Osteoblast (primary cell): ENCODE measurements around the gene ABCA13. TPM values are rescaled to one million over a fixed set of nuclear protein-coding genes. Genes with fewer than 3 reads are reported as not detected.

Experiments
- DNase-seq: peaks from one replicate; pipeline ENCODE4 v3.0.0; 2011; ENCODE audit warnings: low spot score, mixed read lengths; ENCODE audit not compliant: insufficient read length; ENCODE audit errors: missing footprints
- H2AFZ ChIP-seq: 2 replicates; pipeline ENCODE4 v1.6.0; 2011; ENCODE audit warnings: mild to moderate bottlenecking, low read length
- H3K27ac ChIP-seq: 2 replicates; pipeline ENCODE4 v1.5.1; 2011; ENCODE audit warnings: mild to moderate bottlenecking, low read depth, low read length, moderate library complexity
- H3K27me3 ChIP-seq: 2 replicates; pipeline ENCODE4 v1.6.0; 2012; ENCODE audit warnings: mild to moderate bottlenecking, control low read depth, inconsistent platforms, low read length, moderate library complexity; ENCODE audit not compliant: insufficient read depth
- H3K36me3 ChIP-seq: 2 replicates; pipeline ENCODE4 v1.5.1; 2011; ENCODE audit warnings: mild to moderate bottlenecking, low read length, control low read depth, moderate library complexity; ENCODE audit not compliant: insufficient read depth
- H3K4me1 ChIP-seq: 2 replicates; pipeline ENCODE4 v1.5.1; 2011; ENCODE audit warnings: mild to moderate bottlenecking, low read length, control low read depth, moderate library complexity; ENCODE audit not compliant: insufficient read depth
- H3K4me2 ChIP-seq: 2 replicates; pipeline ENCODE4 v1.6.0; 2011; ENCODE audit warnings: mild to moderate bottlenecking, low read length; ENCODE audit not compliant: insufficient read depth
- H3K4me3 ChIP-seq: fragments of 200-600 bp; sonication (generic); 3 replicates; pipeline ENCODE4 v1.5.1; 2012; ENCODE audit warnings: mild to moderate bottlenecking, low read length, inconsistent platforms; ENCODE audit not compliant: insufficient read depth
- H3K79me2 ChIP-seq: 2 replicates; pipeline ENCODE4 v1.6.0; 2012; ENCODE audit warnings: mild to moderate bottlenecking, low read length, control low read depth, inconsistent platforms; ENCODE audit not compliant: insufficient read depth
- H3K9me3 ChIP-seq: 2 replicates; pipeline ENCODE4 v1.5.1; 2011; ENCODE audit warnings: low read depth, low read length, control low read depth
- H4K20me1 ChIP-seq: 2 replicates; pipeline ENCODE4 v1.6.0; 2012; ENCODE audit warnings: mild to moderate bottlenecking, low read length, control low read depth; ENCODE audit not compliant: insufficient read depth
- total RNA-seq: library from RNA; depleted of rRNA; stranded (reverse); fragments of >200 nt; gene quantifications from 2 replicates; pipeline ENCODE4 v1.2.3, GENCODE V29; 2012
- TF ChIP-seq, protein P1 (sequence below): IDR thresholded peaks from 2 replicates; pipeline ENCODE4 v1.5.1; 2011; ENCODE audit warnings: mild to moderate bottlenecking, low read depth, low read length, moderate library complexity; ENCODE audit errors: extremely low read depth

ABCA13 gene, protein sequence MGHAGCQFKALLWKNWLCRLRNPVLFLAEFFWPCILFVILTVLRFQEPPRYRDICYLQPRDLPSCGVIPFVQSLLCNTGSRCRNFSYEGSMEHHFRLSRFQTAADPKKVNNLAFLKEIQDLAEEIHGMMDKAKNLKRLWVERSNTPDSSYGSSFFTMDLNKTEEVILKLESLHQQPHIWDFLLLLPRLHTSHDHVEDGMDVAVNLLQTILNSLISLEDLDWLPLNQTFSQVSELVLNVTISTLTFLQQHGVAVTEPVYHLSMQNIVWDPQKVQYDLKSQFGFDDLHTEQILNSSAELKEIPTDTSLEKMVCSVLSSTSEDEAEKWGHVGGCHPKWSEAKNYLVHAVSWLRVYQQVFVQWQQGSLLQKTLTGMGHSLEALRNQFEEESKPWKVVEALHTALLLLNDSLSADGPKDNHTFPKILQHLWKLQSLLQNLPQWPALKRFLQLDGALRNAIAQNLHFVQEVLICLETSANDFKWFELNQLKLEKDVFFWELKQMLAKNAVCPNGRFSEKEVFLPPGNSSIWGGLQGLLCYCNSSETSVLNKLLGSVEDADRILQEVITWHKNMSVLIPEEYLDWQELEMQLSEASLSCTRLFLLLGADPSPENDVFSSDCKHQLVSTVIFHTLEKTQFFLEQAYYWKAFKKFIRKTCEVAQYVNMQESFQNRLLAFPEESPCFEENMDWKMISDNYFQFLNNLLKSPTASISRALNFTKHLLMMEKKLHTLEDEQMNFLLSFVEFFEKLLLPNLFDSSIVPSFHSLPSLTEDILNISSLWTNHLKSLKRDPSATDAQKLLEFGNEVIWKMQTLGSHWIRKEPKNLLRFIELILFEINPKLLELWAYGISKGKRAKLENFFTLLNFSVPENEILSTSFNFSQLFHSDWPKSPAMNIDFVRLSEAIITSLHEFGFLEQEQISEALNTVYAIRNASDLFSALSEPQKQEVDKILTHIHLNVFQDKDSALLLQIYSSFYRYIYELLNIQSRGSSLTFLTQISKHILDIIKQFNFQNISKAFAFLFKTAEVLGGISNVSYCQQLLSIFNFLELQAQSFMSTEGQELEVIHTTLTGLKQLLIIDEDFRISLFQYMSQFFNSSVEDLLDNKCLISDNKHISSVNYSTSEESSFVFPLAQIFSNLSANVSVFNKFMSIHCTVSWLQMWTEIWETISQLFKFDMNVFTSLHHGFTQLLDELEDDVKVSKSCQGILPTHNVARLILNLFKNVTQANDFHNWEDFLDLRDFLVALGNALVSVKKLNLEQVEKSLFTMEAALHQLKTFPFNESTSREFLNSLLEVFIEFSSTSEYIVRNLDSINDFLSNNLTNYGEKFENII (N-terminal part only)
- 3.6 and 4.4 TPM in 2 replicates for total RNA-seq

- Histone ChIP-seq H3K4me2 (no peak within 1 kb of the TSS), H3K27me3 (no peaks in the 10 kb centered on the region), H2AFZ (peak within 1 kb of the TSS; percentile 1), H3K36me3 (no peaks in the 10 kb centered on the region), H3K4me1 (peaks cover 12% of the 10 kb centered on the region), H3K27ac (no peak within 1 kb of the TSS), H3K4me3 (no peak within 1 kb of the TSS), H4K20me1 (no peaks in the 10 kb centered on the region), H3K79me2 (no peaks in the 10 kb centered on the region), H3K9me3 (no peaks in the 10 kb centered on the region)
- DNase-seq, result peak; percentile 62
- TF ChIP-seq, protein P1, sequence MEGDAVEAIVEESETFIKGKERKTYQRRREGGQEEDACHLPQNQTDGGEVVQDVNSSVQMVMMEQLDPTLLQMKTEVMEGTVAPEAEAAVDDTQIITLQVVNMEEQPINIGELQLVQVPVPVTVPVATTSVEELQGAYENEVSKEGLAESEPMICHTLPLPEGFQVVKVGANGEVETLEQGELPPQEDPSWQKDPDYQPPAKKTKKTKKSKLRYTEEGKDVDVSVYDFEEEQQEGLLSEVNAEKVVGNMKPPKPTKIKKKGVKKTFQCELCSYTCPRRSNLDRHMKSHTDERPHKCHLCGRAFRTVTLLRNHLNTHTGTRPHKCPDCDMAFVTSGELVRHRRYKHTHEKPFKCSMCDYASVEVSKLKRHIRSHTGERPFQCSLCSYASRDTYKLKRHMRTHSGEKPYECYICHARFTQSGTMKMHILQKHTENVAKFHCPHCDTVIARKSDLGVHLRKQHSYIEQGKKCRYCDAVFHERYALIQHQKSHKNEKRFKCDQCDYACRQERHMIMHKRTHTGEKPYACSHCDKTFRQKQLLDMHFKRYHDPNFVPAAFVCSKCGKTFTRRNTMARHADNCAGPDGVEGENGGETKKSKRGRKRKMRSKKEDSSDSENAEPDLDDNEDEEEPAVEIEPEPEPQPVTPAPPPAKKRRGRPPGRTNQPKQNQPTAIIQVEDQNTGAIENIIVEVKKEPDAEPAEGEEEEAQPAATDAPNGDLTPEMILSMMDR, result no peak
Observed at GRCh38 chr7:48171202-48171601, at the start of gene ABCA13. Gene ABCA13 (plus strand): TSS chr7:48171458. CDS start chr7:48171484, 26 bp downstream.

DNA sequence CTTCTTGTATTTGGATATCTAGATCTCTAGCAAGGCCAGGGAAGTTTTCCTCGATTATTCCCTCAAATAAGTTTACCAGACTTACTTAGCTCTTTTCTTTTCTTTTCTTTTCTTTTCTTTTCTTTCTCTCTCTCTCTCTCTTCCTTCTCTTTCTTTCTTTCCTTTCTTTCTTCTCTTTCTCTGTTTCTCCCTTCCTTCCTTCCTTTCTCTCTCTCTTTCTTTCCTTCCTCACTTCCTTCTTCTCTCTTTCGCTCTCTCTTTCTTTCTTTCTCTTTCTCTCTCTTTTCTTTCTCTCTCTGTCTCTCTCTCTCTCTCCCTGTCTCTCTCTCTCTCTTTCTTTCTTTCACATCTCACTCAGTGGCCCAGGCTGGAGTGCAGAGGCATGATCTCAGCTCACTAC, 45.2 kb upstream of the ABCA13 start:
- Histone ChIP-seq H4K20me1 (no peaks in the 10 kb centered on the region), H3K4me2 (no peak overlapping the region), H2AFZ (no peak overlapping the region), H3K4me3 (no peak overlapping the region), H3K79me2 (no peaks in the 10 kb centered on the region), H3K27ac (no peak overlapping the region), H3K9me3 (no peaks in the 10 kb centered on the region), H3K27me3 (no peaks in the 10 kb centered on the region), H3K4me1 (peaks cover 7% of the 10 kb centered on the region), H3K36me3 (no peaks in the 10 kb centered on the region)
- no peak for DNase-seq
- TF ChIP-seq, protein P1, result no peak

- no peak overlapping the region for H3K27ac ChIP-seq
Observed at GRCh38 chr7:48130658-48131108, 40.6 kb upstream of the ABCA13 start.

More at GRCh38 chr7:48130658-48131108, 40.6 kb upstream of the ABCA13 start:
- Histone ChIP-seq H3K79me2 (no peaks in the 10 kb centered on the region), H3K4me1 (peaks cover 9% of the 10 kb centered on the region), H3K27me3 (no peaks in the 10 kb centered on the region), H3K4me3 (no peak overlapping the region), H3K4me2 (no peak overlapping the region), H3K36me3 (no peaks in the 10 kb centered on the region), H3K9me3 (no peaks in the 10 kb centered on the region), H2AFZ (no peak overlapping the region), H4K20me1 (no peaks in the 10 kb centered on the region)
- DNase-seq, result no peak
- TF ChIP-seq, protein P1, result no peak
